Keratinocyte (primary cell): ENCODE data around the gene MAN2A2. TPM values are rescaled to one million over a fixed set of nuclear protein-coding genes. Genes with fewer than 3 reads are reported as not detected.

Source experiments
- DNase-seq: peaks from one replicate; pipeline ENCODE4 v3.0.0-alpha.2; 2011; ENCODE audit warnings: low read depth, missing footprints, low spot score
- FAIRE-seq: peaks from 2 replicates; lab custom pipeline; 2011; peaks lifted over from hg19 to GRCh38; lab: Jason Lieb, UNC
- H2AFZ ChIP-seq: 2 replicates; pipeline ENCODE4 v1.6.0; 2012; ENCODE audit warnings: low read length, control low read depth, inconsistent platforms; ENCODE audit not compliant: control insufficient read depth
- H3K27ac ChIP-seq: 2 replicates; pipeline ENCODE4 v1.5.1; 2011; ENCODE audit warnings: low read length; ENCODE audit not compliant: control insufficient read depth, insufficient read depth
- H3K27me3 ChIP-seq: 3 replicates; pipeline ENCODE4 v1.6.0; 2011; ENCODE audit warnings: low read length; ENCODE audit not compliant: control insufficient read depth, insufficient read depth; ENCODE audit errors: extremely low read depth
- H3K36me3 ChIP-seq, 2 experiments: 2 replicates in 1 of 2; 3 replicates in 1 of 2; pipeline ENCODE4 v1.5.1; 2011; ENCODE audit warnings: low read length in 2 of 2, mild to moderate bottlenecking in 1 of 2; ENCODE audit not compliant: control insufficient read depth in 2 of 2, insufficient read depth in 2 of 2; ENCODE audit errors: extremely low read depth in 1 of 2
- H3K4me1 ChIP-seq: 3 replicates; pipeline ENCODE4 v1.5.1; 2011; ENCODE audit warnings: low read length; ENCODE audit not compliant: control insufficient read depth, insufficient read depth; ENCODE audit errors: extremely low read depth
- H3K4me2 ChIP-seq: 3 replicates; pipeline ENCODE4 v1.6.0; 2011; ENCODE audit warnings: low read depth, low read length; ENCODE audit not compliant: control insufficient read depth, insufficient read depth; ENCODE audit errors: extremely low read depth
- H3K4me3 ChIP-seq, 3 experiments: fragments of 200-600 bp in 1 of 3; sonication (generic) in 1 of 3; 2 replicates in 2 of 3; 3 replicates in 1 of 3; pipeline ENCODE4 v1.5.1; 2011 to 2016; ENCODE audit warnings: low read length in 3 of 3, mild to moderate bottlenecking in 3 of 3, control low read depth in 2 of 3, inconsistent platforms in 1 of 3, low read depth in 1 of 3, mixed read lengths in 1 of 3, mixed run types in 1 of 3, moderate library complexity in 1 of 3; ENCODE audit not compliant: control insufficient read depth in 2 of 3, insufficient read depth in 2 of 3; ENCODE audit errors: extremely low read depth in 1 of 3
- H3K79me2 ChIP-seq: 2 replicates; pipeline ENCODE4 v1.6.0; 2012; ENCODE audit warnings: low read length; ENCODE audit not compliant: control insufficient read depth, insufficient read depth
- H3K9ac ChIP-seq: 3 replicates; pipeline ENCODE4 v1.6.0; 2011; ENCODE audit warnings: low read length; ENCODE audit not compliant: control insufficient read depth, insufficient read depth; ENCODE audit errors: extremely low read depth
- H3K9me1 ChIP-seq: 3 replicates; pipeline ENCODE4 v1.6.0; 2011; ENCODE audit warnings: low read length; ENCODE audit not compliant: control insufficient read depth, insufficient read depth; ENCODE audit errors: extremely low read depth
- H3K9me3 ChIP-seq: 2 replicates; pipeline ENCODE4 v1.5.1; 2012; ENCODE audit warnings: low read depth, low read length; ENCODE audit not compliant: control insufficient read depth
- H4K20me1 ChIP-seq: 3 replicates; pipeline ENCODE4 v1.6.0; 2011; ENCODE audit warnings: low read length; ENCODE audit not compliant: control insufficient read depth, insufficient read depth; ENCODE audit errors: extremely low read depth
- EZH2 ChIP-seq: IDR thresholded peaks from one replicate; pipeline ENCODE4 v1.6.1; 2012; ENCODE audit warnings: inconsistent platforms, mild to moderate bottlenecking, low read length, moderate library complexity
- dilution Hi-C: fragments of 300-500 bp; cut with MboI; formaldehyde crosslinking; loops from one replicate; pipeline ENCODE4 v1.7.0; 2020; ENCODE audit warnings: low sequenced_read_pairs; ENCODE audit not compliant: extremely low pct_ligation_motif_present
- polyA plus RNA-seq, 5 experiments: library from polyadenylated mRNA; depleted of rRNA in 3 of 5; stranded (reverse) in 3 of 5; stranded (forward) in 1 of 5; unstranded in 1 of 5; fragments of >200 nt; gene quantifications; 1 replicate in 1 of 5; 2 replicates in 3 of 5; 3 replicates in 1 of 5; pipeline versions ENCODE4 v1.2.1 to v1.2.3, GENCODE V29; 2011 to 2012; ENCODE audit warnings: missing spikeins in 2 of 5, low read depth in 1 of 5, low replicate concordance in 1 of 5
- TF ChIP-seq, protein P1 (sequence below), 3 experiments: IDR thresholded peaks in 1 of 3; conservative IDR thresholded peaks in 1 of 3; optimal IDR thresholded peaks in 1 of 3; 2 replicates in 2 of 3; 3 replicates in 1 of 3; pipeline versions ENCODE3 to v1.5.1; 2011; ENCODE audit warnings: low read length in 3 of 3, mild to moderate bottlenecking in 3 of 3, moderate library complexity in 2 of 3, control low read depth in 1 of 3, inconsistent platforms in 1 of 3; ENCODE audit not compliant: insufficient read depth in 2 of 3; ENCODE audit errors: extremely low read depth in 1 of 3

MAN2A2 gene
- polyA plus RNA-seq, 1 donor (not counting 4 experiments of a cell fraction or from before 2014, with no cell fraction given): 6.6 TPM

DNA sequence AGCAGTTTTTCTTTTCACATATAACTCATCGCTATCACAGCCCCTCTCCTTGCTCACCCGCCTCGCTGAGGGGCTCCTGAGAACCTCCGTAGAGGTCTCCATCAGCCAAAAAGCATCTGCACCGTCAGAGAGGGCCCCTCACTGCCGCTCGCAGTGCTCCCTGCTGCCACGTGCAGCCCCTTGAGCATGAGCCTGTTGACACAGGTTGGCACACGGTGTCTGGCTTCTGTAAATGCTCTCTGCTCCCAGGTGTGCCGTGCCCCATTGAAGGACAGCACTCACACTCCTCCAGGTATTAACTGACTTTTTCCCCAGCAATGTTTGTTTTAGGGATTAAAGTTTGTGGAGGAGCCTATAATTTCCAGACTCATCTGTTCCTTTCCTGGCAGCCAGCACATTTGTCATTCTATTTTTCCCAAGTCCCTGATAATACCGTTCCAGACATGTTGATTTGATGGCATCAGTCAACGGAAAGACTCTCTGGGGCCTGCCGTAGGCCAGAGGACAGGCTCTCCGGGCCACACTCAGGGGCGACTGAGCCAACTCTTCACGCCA is 36.9 kb upstream of the MAN2A2 start:
- no peak overlapping the region for H3K9ac ChIP-seq
- no peak for FAIRE-seq
- H3K4me2 ChIP-seq: no peak overlapping the region
- H3K36me3 ChIP-seq: no peaks in the 10 kb centered on the region
- no peaks in the 10 kb centered on the region for H4K20me1 ChIP-seq
- no peak overlapping the region for H3K27ac ChIP-seq
- H3K79me2 ChIP-seq: peaks cover 8% of the 10 kb centered on the region
- dilution Hi-C loops: no loop called here
- H3K4me3 ChIP-seq: no peak overlapping the region
- H3K4me1 ChIP-seq: peaks cover 48% of the 10 kb centered on the region
- DNase-seq: no peak
- no peaks in the 10 kb centered on the region for H3K9me3 ChIP-seq
- H3K27me3 ChIP-seq: no peaks in the 10 kb centered on the region
- no peak overlapping the region for H2AFZ ChIP-seq
- TF ChIP-seq, protein P1, sequence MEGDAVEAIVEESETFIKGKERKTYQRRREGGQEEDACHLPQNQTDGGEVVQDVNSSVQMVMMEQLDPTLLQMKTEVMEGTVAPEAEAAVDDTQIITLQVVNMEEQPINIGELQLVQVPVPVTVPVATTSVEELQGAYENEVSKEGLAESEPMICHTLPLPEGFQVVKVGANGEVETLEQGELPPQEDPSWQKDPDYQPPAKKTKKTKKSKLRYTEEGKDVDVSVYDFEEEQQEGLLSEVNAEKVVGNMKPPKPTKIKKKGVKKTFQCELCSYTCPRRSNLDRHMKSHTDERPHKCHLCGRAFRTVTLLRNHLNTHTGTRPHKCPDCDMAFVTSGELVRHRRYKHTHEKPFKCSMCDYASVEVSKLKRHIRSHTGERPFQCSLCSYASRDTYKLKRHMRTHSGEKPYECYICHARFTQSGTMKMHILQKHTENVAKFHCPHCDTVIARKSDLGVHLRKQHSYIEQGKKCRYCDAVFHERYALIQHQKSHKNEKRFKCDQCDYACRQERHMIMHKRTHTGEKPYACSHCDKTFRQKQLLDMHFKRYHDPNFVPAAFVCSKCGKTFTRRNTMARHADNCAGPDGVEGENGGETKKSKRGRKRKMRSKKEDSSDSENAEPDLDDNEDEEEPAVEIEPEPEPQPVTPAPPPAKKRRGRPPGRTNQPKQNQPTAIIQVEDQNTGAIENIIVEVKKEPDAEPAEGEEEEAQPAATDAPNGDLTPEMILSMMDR (optimal IDR thresholded peaks at IDR 0.05 in 1 of 3, IDR thresholded peaks at IDR 0.05 in 1 of 3, conservative IDR thresholded peaks at IDR 0.05 in 1 of 3; ENCODE audit: extremely low read depth in 1 of 3, insufficient read depth in 2 of 3, low read length in 3 of 3): no peak
- no peak for TF ChIP-seq EZH2
- H3K9me1 ChIP-seq: peaks cover 5% of the 10 kb centered on the region

DNA sequence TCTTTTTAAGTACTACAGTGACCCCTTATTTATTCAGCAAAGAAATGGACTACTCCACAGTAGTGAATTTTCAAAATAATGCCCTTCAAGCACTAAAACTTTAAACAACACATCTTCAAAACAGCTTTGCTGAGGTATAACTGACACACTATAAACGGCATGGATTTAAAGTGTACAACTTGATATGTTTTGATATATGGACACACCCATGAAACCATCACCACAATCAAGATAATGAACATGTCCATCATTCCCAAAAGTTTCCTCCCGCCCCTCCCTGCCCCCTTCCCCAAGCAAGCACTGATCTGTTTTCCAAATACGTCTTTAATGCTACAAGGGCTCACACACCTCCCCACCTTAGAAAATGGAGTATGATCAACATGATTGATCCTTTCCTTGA is 36.3 kb upstream of the MAN2A2 start:
- H3K4me1 ChIP-seq: peaks cover 48% of the 10 kb centered on the region
- H4K20me1 ChIP-seq: no peaks in the 10 kb centered on the region
- dilution Hi-C loops: no loop called here
- no peak overlapping the region for H3K9ac ChIP-seq
- H3K4me3 ChIP-seq: no peak overlapping the region
- DNase-seq (no peak), FAIRE-seq (no peak)
- TF ChIP-seq, protein P1 (optimal IDR thresholded peaks at IDR 0.05 in 1 of 3, IDR thresholded peaks at IDR 0.05 in 1 of 3, conservative IDR thresholded peaks at IDR 0.05 in 1 of 3; ENCODE audit: extremely low read depth in 1 of 3, insufficient read depth in 2 of 3, low read length in 3 of 3): no peak
- no peak for TF ChIP-seq EZH2
- no peak overlapping the region for H3K27ac ChIP-seq
- peaks cover 11% of the 10 kb centered on the region for H3K79me2 ChIP-seq
- H2AFZ ChIP-seq: no peak overlapping the region
- no peak overlapping the region for H3K4me2 ChIP-seq
- peaks cover 5% of the 10 kb centered on the region for H3K9me1 ChIP-seq
- no peaks in the 10 kb centered on the region for H3K9me3 ChIP-seq
- no peaks in the 10 kb centered on the region for H3K36me3 ChIP-seq
- no peaks in the 10 kb centered on the region for H3K27me3 ChIP-seq
